ENCODE data around the gene TPSG1. TPM values are rescaled to one million over a fixed set of nuclear protein-coding genes. Genes with fewer than 3 reads are reported as not detected.
"Not testable (repeated sequence)": the region's sequence is repeated elsewhere in the genome, so short reads cannot be mapped to it uniquely, and the experiment has no call there.

Gene TPSG1
- total RNA-seq: not detected in 2 replicates

DNA sequence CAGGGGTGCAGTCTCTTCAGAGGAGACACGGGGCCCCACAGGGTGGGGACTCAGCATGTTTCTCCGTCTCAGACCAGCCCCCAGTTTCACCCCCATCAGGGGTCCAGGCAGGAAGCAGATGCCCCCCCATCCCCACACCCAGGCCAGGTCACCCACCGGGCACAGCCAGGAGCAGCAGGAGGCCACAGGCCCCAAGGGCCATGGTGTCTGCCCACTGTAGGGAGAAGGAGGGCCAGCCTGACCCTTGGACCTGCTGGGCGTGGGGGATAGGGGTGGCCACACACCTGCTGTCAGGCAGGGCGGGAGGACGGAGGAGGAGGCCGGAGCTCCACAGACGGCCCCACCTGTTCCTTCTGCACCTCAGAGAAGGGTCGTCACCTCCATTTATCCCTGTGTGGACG is at the start of gene TPSG1:
TSS of gene TPSG1 (minus strand) at position 218 of the 401 bp plus-strand sequence. CDS start at position 202, 16 bp downstream.
- Mint-ChIP-seq H3K4me3 (no peak within 1 kb of the TSS), H3K9me3 (no peaks in the 10 kb centered on the region), H3K27ac (no peak within 1 kb of the TSS), H3K4me1 (no peaks in the 10 kb centered on the region), H3K27me3 (no peaks in the 10 kb centered on the region), H3K36me3 (ENCODE audit: low read depth) (no peaks in the 10 kb centered on the region)
- intact Hi-C loops (cut with micrococcal nuclease): no loop called here
- no peak for DNase-seq

GRCh38 chr16:1274767-1275166 is 49.7 kb upstream of the TPSG1 start:
- peaks cover 3% of the 10 kb centered on the region for H3K27me3 Mint-ChIP-seq
- H3K4me3 Mint-ChIP-seq: no peak overlapping the region
- no peak for DNase-seq
- H3K36me3 Mint-ChIP-seq (ENCODE audit: low read depth): no peaks in the 10 kb centered on the region
- no peaks in the 10 kb centered on the region for H3K9me3 Mint-ChIP-seq
- intact Hi-C loops (cut with micrococcal nuclease): no loop called here
- no peaks in the 10 kb centered on the region for H3K4me1 Mint-ChIP-seq
- no peak overlapping the region for H3K27ac Mint-ChIP-seq

DNA sequence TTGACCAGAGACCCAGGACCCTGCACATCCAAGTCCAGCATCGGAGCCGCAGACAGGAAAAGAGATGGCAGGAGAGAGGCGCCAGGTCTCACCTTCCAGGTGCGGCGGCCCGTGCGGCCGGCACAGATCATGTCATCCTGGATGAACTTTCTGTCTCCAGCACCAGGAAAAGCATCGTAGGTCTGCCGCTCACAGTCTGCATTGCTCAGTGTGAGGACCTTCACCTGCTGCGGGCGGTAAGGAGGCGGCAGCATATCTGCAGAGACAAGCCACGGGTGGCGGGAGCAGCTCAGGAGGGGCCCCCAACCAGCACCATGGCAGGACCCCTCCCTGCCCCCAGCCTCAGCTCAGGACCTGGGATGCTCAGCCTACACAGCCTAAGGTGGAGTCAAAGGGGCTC is 48.7 kb upstream of the TPSG1 start:
- Mint-ChIP-seq H3K27ac (no peak overlapping the region), H3K4me3 (no peak overlapping the region), H3K36me3 (ENCODE audit: low read depth) (no peaks in the 10 kb centered on the region), H3K9me3 (no peaks in the 10 kb centered on the region), H3K27me3 (peaks cover 3% of the 10 kb centered on the region), H3K4me1 (no peaks in the 10 kb centered on the region)
- intact Hi-C loops (cut with micrococcal nuclease): no loop called here
- DNase-seq: no peak

DNA sequence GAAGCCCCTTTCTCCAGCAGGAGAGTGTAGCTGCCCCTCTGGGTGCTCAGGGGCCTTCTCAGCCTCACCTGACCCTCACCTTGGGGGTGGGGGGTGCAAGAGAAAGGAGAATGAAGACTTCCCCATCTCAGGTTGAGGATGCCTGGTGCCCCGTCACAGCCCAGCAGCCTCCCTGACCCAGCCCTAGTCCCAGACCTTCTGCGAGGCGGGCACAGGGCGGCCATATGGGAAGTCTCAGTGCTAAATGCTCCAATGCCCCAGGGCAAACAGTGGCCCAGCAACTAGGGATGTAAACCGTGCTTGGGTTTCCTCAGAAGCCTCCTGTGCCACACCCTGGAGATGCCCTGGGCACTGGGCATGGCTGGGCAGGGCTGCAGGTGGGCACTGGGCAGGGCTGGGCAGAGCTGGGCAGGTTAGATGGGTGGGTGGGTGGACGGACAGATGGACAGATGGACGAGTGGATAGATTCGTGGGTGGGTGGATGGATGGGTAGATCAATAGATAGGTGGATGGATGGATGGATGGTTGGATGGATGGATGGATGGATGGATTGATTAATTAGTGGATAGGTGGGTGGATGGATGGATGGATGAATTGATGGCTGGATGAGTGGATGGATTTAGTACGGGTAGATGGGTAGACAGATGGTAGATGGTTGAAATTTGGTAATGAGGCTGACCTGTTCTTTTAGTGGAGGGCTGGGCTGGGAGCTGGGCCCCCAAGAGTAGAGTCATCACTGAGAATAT is 47.6 kb upstream of the TPSG1 start:
- Mint-ChIP-seq H3K36me3 (ENCODE audit: low read depth) (no peaks in the 10 kb centered on the region), H3K4me1 (no peaks in the 10 kb centered on the region), H3K9me3 (no peaks in the 10 kb centered on the region), H3K4me3 (no peak overlapping the region), H3K27ac (no peak overlapping the region), H3K27me3 (peaks cover 3% of the 10 kb centered on the region)
- no peak for DNase-seq
- intact Hi-C loops (cut with micrococcal nuclease): no loop called here

DNA sequence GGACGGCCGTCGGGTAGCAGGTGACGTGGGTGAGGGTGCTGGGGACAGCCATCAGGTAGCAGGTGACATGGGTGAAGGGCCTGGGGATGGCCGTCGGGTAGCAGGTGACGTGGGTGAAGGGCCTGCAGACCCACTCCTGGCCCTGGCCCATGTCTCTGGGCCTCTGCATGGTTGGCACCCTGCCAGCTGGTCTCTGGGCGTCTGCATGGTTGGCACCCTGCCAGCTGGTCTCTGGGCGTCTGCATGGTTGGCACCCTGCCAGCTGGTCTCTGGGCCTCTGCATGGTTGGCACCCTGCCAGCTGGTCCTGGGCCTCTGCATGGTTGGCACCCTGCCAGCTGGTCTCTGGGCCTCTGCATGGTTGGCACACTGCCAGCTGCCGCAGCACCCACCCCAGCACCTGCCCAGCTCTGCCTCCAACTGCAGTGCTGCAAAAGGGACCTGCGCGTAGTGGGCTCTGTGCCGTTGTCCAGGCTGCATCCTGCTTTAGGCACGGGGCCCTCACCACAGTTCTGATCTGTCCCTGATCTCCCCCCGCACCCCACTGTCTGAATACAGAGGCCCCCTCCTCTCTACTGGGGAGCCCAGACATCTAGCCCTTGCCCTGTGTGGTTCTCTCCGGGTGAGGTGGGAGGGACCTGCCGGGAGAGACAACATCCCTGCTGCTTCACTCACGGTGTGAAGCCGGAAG is 46.8 kb upstream of the TPSG1 start:
- H3K36me3 Mint-ChIP-seq (ENCODE audit: low read depth); H3K9me3 Mint-ChIP-seq; H3K27ac Mint-ChIP-seq; H3K4me3 Mint-ChIP-seq; H3K27me3 Mint-ChIP-seq; H3K4me1 Mint-ChIP-seq; DNase-seq; intact Hi-C loops (cut with micrococcal nuclease): not testable (repeated sequence)

- Mint-ChIP-seq H3K36me3 (ENCODE audit: low read depth) (no peaks in the 10 kb centered on the region), H3K4me1 (no peaks in the 10 kb centered on the region), H3K27me3 (peaks cover 3% of the 10 kb centered on the region)
Observed at GRCh38 chr16:1271380-1271723, 46.3 kb upstream of the TPSG1 start.

GRCh38 chr16:1269418-1269817 is 44.4 kb upstream of the TPSG1 start:
- intact Hi-C loops (cut with micrococcal nuclease); H3K4me3 Mint-ChIP-seq: not testable (repeated sequence)

More at GRCh38 chr16:1271380-1271723, 46.3 kb upstream of the TPSG1 start:
- no peak for DNase-seq
- H3K9me3 Mint-ChIP-seq: no peaks in the 10 kb centered on the region
- H3K4me3 Mint-ChIP-seq: no peak overlapping the region
- intact Hi-C loops (cut with micrococcal nuclease): no loop called here
- H3K27ac Mint-ChIP-seq: no peak overlapping the region

GRCh38 chr16:1265826-1266225 is 40.8 kb upstream of the TPSG1 start:
- intact Hi-C loops (cut with micrococcal nuclease): no loop called here
- H3K27ac Mint-ChIP-seq: no peak overlapping the region
- no peak overlapping the region for H3K4me3 Mint-ChIP-seq
- H3K9me3 Mint-ChIP-seq: peaks cover 8% of the 10 kb centered on the region
- H3K27me3 Mint-ChIP-seq: peaks cover 8% of the 10 kb centered on the region
- no peaks in the 10 kb centered on the region for H3K36me3 Mint-ChIP-seq (ENCODE audit: low read depth)
- no peak for DNase-seq
- H3K4me1 Mint-ChIP-seq: no peaks in the 10 kb centered on the region

More at GRCh38 chr16:1269418-1269817, 44.4 kb upstream of the TPSG1 start:
- H3K27me3 Mint-ChIP-seq; H3K27ac Mint-ChIP-seq; H3K4me1 Mint-ChIP-seq; DNase-seq; H3K9me3 Mint-ChIP-seq; H3K36me3 Mint-ChIP-seq (ENCODE audit: low read depth): not testable (repeated sequence)

GRCh38 chr16:1265090-1265630 is 40.1 kb upstream of the TPSG1 start:
- H3K27ac Mint-ChIP-seq: no peak overlapping the region
- DNase-seq: no peak
- no peaks in the 10 kb centered on the region for H3K36me3 Mint-ChIP-seq (ENCODE audit: low read depth)
- H3K4me3 Mint-ChIP-seq: no peak overlapping the region
- peaks cover 2% of the 10 kb centered on the region for H3K4me1 Mint-ChIP-seq
- intact Hi-C loops (cut with micrococcal nuclease): no loop called here
- H3K27me3 Mint-ChIP-seq: peaks cover 12% of the 10 kb centered on the region
- peaks cover 8% of the 10 kb centered on the region for H3K9me3 Mint-ChIP-seq

GRCh38 chr16:1264345-1265089 is 39.4 kb upstream of the TPSG1 start:
- Mint-ChIP-seq H3K9me3 (peaks cover 8% of the 10 kb centered on the region), H3K4me1 (peaks cover 2% of the 10 kb centered on the region), H3K27ac (no peak overlapping the region), H3K27me3 (peaks cover 13% of the 10 kb centered on the region), H3K36me3 (ENCODE audit: low read depth) (no peaks in the 10 kb centered on the region), H3K4me3 (no peak overlapping the region)
- DNase-seq: no peak
- intact Hi-C loops (cut with micrococcal nuclease): no loop called here

DNA sequence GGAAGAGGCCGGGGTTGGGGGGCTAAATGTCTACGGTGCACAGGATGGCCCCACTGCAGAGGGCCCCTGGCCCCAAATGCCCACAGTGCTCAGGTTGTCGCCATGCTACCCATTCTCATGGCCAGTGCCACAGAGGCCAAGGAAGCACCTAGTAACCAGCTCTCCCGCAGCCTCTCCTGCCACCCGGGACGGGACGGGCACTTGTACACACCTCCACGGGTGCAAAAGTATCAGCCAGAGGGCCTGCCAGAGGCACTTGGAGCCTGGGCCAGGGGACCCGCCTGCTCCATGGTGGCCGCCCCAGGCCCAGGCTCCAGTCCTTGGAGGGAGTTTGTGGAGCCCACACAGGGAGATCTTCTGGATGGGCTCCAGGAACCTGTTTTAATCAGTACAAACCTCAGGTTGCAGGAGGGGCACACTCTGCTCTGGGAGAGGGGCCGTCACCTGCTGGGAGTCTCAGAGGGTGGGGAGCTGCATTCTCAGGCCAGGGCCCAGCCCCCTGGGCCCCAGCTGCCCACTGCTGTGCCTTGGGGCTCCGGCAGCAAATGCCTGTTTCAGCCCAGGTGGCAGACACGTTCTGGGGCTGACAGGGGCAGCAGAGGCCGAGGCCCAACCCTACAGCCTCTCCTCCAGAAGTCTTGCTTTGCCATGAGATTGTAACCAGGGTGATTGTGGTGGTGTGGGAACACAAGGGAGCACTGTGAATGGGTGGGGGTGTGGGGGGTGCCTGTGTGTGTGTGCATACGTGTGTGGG is 38.7 kb upstream of the TPSG1 start:
- intact Hi-C loops (cut with micrococcal nuclease): no loop called here
- Mint-ChIP-seq H3K27ac (no peak overlapping the region), H3K27me3 (peaks cover 18% of the 10 kb centered on the region), H3K36me3 (ENCODE audit: low read depth) (no peaks in the 10 kb centered on the region), H3K4me1 (peaks cover 4% of the 10 kb centered on the region), H3K4me3 (no peak overlapping the region), H3K9me3 (peaks cover 8% of the 10 kb centered on the region)
- DNase-seq: no peak

DNA sequence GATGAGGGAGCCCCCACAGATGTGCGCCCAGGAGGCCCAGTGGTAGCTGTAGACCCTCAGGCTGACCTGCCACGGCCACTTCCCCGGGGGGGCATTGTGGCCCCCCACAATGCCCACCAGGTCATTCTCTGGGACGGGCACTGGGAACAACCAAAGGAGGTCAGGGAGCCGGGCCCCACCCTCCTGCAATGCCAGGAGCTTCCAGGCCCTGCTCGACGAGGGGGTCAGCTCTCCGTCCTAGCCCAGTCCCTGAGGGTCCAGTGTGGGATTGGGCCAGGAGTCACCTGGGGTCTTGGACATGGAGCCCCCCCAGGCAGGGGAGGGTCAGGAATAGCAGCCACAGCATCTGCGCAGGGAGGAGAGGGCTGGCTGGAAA is 37.8 kb upstream of the TPSG1 start:
- H3K4me3 Mint-ChIP-seq: no peak overlapping the region

GRCh38 chr16:1262210-1262845 is 37.3 kb upstream of the TPSG1 start:
- peaks cover 8% of the 10 kb centered on the region for H3K9me3 Mint-ChIP-seq
- H3K27me3 Mint-ChIP-seq: peaks cover 18% of the 10 kb centered on the region
- no peak overlapping the region for H3K27ac Mint-ChIP-seq
- no peak overlapping the region for H3K4me3 Mint-ChIP-seq
- H3K4me1 Mint-ChIP-seq: peaks cover 4% of the 10 kb centered on the region
- no peak for DNase-seq
- intact Hi-C loops (cut with micrococcal nuclease): no loop called here
- H3K36me3 Mint-ChIP-seq (ENCODE audit: low read depth): no peaks in the 10 kb centered on the region

More for the DNA sequence above, 37.8 kb upstream of the TPSG1 start:
- DNase-seq: no peak
- H3K4me1 Mint-ChIP-seq: peaks cover 4% of the 10 kb centered on the region
- H3K36me3 Mint-ChIP-seq (ENCODE audit: low read depth): no peaks in the 10 kb centered on the region
- no peak overlapping the region for H3K27ac Mint-ChIP-seq
- intact Hi-C loops (cut with micrococcal nuclease): no loop called here
- H3K9me3 Mint-ChIP-seq: peaks cover 8% of the 10 kb centered on the region
- H3K27me3 Mint-ChIP-seq: peaks cover 18% of the 10 kb centered on the region

Measured in activated CD4-positive, alpha-beta T cell treated with anti-CD3 and anti-CD28 coated beads, Interleukin-2, amount 10 ng/mL, durations not matched to agents 24 days and 14 days (primary cell).